Measurements from ENCODE around the gene INCENP. TPM values are rescaled to one million over a fixed set of nuclear protein-coding genes. Genes with fewer than 3 reads are reported as not detected.

INCENP gene
- total RNA-seq (2014; rRNA removed; shearing (Covaris generic)) (89.1 and 103 TPM in 2 replicates), total RNA-seq (2022) (183 and 212 TPM in 2 replicates), Bru-seq, nascent RNA (percentile 82 among the genes with signal in this experiment), BruChase-seq, experiment 1, labeled RNA remaining after a 6-hour chase (percentile 91 among the genes with signal in this experiment), BruChase-seq, experiment 2, labeled RNA remaining after a 2-hour chase (percentile 91 among the genes with signal in this experiment)
- long read RNA-seq, partial matches to known transcripts = 3 of 15 reads
- long read RNA-seq, other reads (novel, unspliced or antisense) = 12 of 15 reads

DNA sequence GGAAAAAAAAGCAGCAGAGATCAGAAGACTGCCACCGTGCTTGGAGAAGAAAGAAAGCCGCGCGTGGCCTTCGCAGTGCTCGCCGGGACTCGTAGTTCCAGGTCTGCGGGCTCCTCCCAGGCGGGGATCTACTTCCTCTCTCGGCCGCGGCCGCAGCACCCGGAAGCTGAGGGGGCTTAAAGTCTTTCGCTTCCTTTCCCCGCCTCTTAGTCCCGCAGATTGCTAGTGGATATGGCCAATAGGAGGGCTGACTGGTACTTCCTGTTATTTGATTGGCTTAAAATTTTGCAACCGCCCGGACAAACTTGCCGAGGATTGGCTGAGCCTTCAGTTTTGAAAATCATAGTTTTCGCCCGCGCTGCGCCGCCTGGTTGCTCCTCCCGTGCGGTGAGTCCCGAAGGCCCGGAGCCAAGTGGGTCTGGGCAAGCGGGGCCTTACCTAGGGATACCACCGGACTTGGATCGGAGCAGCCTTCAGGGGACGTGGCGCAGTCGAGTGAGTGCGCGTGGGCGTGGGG lies at the start of gene INCENP:
INCENP (plus strand) TSS at position 343 of the 517 bp plus-strand sequence. CDS start 4,151 bp downstream, outside the sequence.
- no TSS peak for BruUV-seq (replicated peaks)
- TF ChIP-seq, protein P1, sequence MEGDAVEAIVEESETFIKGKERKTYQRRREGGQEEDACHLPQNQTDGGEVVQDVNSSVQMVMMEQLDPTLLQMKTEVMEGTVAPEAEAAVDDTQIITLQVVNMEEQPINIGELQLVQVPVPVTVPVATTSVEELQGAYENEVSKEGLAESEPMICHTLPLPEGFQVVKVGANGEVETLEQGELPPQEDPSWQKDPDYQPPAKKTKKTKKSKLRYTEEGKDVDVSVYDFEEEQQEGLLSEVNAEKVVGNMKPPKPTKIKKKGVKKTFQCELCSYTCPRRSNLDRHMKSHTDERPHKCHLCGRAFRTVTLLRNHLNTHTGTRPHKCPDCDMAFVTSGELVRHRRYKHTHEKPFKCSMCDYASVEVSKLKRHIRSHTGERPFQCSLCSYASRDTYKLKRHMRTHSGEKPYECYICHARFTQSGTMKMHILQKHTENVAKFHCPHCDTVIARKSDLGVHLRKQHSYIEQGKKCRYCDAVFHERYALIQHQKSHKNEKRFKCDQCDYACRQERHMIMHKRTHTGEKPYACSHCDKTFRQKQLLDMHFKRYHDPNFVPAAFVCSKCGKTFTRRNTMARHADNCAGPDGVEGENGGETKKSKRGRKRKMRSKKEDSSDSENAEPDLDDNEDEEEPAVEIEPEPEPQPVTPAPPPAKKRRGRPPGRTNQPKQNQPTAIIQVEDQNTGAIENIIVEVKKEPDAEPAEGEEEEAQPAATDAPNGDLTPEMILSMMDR (conservative IDR thresholded peaks at IDR 0.05; ENCODE audit: low read length) = no peak
- H3K4me2 ChIP-seq (ENCODE audit: low read length) = peak within 1 kb of the TSS; percentile 85
- H2AFZ ChIP-seq (ENCODE audit: low read length) = peak within 1 kb of the TSS; percentile 88
- H3K4me3 ChIP-seq (ENCODE audit: low read depth, low read length, poor library complexity, severe bottlenecking) = peak within 1 kb of the TSS; percentile 90
- ChIA-PET CTCF (ENCODE audit: unreplicated experiment) (no interaction called here), POLR2A (interaction anchor here (0.7 kb wide), 1 partner anchor 222 kb away, joined by 3 read pairs; no protein-coding TSS in a partner anchor)
- H3K79me2 ChIP-seq (ENCODE audit: insufficient read depth, low read depth, low read length) = peaks cover 49% of the 10 kb centered on the region
- no peaks in the 10 kb centered on the region for H3K9me3 ChIP-seq (ENCODE audit: low read length)
- peaks cover 24% of the 10 kb centered on the region for H3K4me1 ChIP-seq (ENCODE audit: insufficient read depth, low read length, poor library complexity, severe bottlenecking)
- DNase-seq (ENCODE audit: low spot score) = peak; percentile 98
- intact Hi-C loops (cut with micrococcal nuclease; ENCODE audit: unreplicated experiment) = no loop called here
- H3K27ac ChIP-seq (ENCODE audit: low read depth, low read length, poor library complexity, severe bottlenecking) = peak within 1 kb of the TSS; percentile 71
- peaks cover 38% of the 10 kb centered on the region for H3K36me3 ChIP-seq (ENCODE audit: insufficient read depth, low read length)
- peaks cover 29% of the 10 kb centered on the region for H4K20me1 ChIP-seq (ENCODE audit: insufficient read depth, low read length)
- H3K9me2 ChIP-seq (ENCODE audit: insufficient read depth, low read length) = no peaks in the 10 kb centered on the region

DNA sequence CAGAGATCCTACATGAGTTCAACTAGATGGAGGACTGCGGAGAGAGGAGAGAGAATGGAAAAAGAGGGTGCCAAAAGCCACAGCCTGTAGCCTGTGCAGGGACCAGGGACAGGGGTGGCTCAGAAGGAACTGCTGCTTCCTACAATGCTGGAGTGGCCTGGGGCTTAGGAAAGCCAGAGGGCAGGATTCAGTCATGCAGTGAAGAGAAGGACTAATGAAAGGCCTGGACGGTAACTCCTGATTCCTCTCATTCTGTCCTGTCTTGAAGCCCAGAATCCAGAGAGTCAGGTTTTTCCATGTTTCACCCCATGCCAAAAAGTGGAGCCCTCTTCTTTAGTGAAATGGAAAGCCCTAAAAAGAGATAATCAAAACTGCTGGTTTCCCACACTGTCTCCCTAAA lies 48.4 kb upstream of the INCENP start:
- Histone ChIP-seq H3K36me3 (ENCODE audit: insufficient read depth, low read length) (no peaks in the 10 kb centered on the region), H3K79me2 (ENCODE audit: insufficient read depth, low read depth, low read length) (no peaks in the 10 kb centered on the region), H3K9me3 (ENCODE audit: low read length) (no peaks in the 10 kb centered on the region), H4K20me1 (ENCODE audit: insufficient read depth, low read length) (no peaks in the 10 kb centered on the region), H3K4me2 (ENCODE audit: low read length) (no peak overlapping the region), H3K27ac (ENCODE audit: low read depth, low read length, poor library complexity, severe bottlenecking) (no peak overlapping the region), H3K4me3 (ENCODE audit: low read depth, low read length, poor library complexity, severe bottlenecking) (no peak overlapping the region), H2AFZ (ENCODE audit: low read length) (no peak overlapping the region), H3K9me2 (ENCODE audit: insufficient read depth, low read length) (no peaks in the 10 kb centered on the region), H3K4me1 (ENCODE audit: insufficient read depth, low read length, poor library complexity, severe bottlenecking) (no peaks in the 10 kb centered on the region)
- BruUV-seq (replicated peaks) = no TSS peak
- no peak for DNase-seq (ENCODE audit: low spot score)
- POLR2A ChIA-PET = interaction anchor here (1.0 kb wide), 1 partner anchor 8 kb away, joined by 4 read pairs; no protein-coding TSS in a partner anchor
- intact Hi-C loops (cut with micrococcal nuclease; ENCODE audit: unreplicated experiment) = no loop called here
- TF ChIP-seq, protein P1 (conservative IDR thresholded peaks at IDR 0.05; ENCODE audit: low read length) = no peak
- TF ChIP-seq EZH2phosphoT487 (IDR thresholded peaks at IDR 0.05; ENCODE audit: borderline replicate concordance, low read depth, low read length) = no peak
- CTCF ChIA-PET (ENCODE audit: unreplicated experiment) = no interaction called here

DNA sequence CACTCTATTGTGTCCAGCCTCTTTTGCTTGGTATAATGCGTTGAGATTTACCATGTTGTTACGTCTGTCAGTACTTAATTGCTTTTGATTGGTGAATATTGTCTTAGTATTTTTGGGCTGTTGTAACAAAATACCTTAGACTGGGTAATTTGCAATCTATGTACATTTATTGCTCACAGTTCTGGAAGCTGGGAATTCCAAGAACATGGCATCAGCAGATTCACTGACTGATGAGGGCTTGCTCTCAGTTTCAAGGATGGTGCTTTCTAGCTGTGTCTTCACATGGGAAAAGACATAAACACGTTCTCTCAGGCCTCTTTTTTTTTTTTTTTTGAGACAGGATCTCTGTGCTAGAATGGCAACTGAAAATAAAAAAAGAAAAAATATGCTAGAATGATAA lies 46.7 kb upstream of the INCENP start:
- Histone ChIP-seq H3K9me3 (ENCODE audit: low read length) (no peaks in the 10 kb centered on the region), H3K4me1 (ENCODE audit: insufficient read depth, low read length, poor library complexity, severe bottlenecking) (no peaks in the 10 kb centered on the region), H4K20me1 (ENCODE audit: insufficient read depth, low read length) (no peaks in the 10 kb centered on the region), H3K4me3 (ENCODE audit: low read depth, low read length, poor library complexity, severe bottlenecking) (no peak overlapping the region), H3K4me2 (ENCODE audit: low read length) (no peak overlapping the region), H3K79me2 (ENCODE audit: insufficient read depth, low read depth, low read length) (no peaks in the 10 kb centered on the region), H3K9me2 (ENCODE audit: insufficient read depth, low read length) (no peaks in the 10 kb centered on the region), H3K36me3 (ENCODE audit: insufficient read depth, low read length) (no peaks in the 10 kb centered on the region), H3K27ac (ENCODE audit: low read depth, low read length, poor library complexity, severe bottlenecking) (no peak overlapping the region), H2AFZ (ENCODE audit: low read length) (no peak overlapping the region)
- no TSS peak for BruUV-seq (replicated peaks)
- DNase-seq (ENCODE audit: low spot score) = no peak
- ChIA-PET POLR2A (no interaction called here), CTCF (ENCODE audit: unreplicated experiment) (no interaction called here)
- no peak for TF ChIP-seq EZH2phosphoT487 (IDR thresholded peaks at IDR 0.05; ENCODE audit: borderline replicate concordance, low read depth, low read length)
- TF ChIP-seq, protein P1 (conservative IDR thresholded peaks at IDR 0.05; ENCODE audit: low read length) = no peak
- intact Hi-C loops (cut with micrococcal nuclease; ENCODE audit: unreplicated experiment) = no loop called here

All from OCI-LY7 (cell line).